Activated T-helper 9 cell treated with anti-CD3 and anti-CD28 coated beads, Interleukin-2, amount 50 U/mL, for 16 hours (primary cell): ENCODE results near the gene WDR12.
"Not testable (repeated sequence)": the region's sequence is repeated elsewhere in the genome, so short reads cannot be mapped to it uniquely, and the experiment has no call there.

Experiments used
- DNase-seq: peaks from one replicate; pipeline ENCODE4 v3.0.0-alpha.2; 2020; ENCODE audit warnings: low read depth

Gene WDR12

DNA sequence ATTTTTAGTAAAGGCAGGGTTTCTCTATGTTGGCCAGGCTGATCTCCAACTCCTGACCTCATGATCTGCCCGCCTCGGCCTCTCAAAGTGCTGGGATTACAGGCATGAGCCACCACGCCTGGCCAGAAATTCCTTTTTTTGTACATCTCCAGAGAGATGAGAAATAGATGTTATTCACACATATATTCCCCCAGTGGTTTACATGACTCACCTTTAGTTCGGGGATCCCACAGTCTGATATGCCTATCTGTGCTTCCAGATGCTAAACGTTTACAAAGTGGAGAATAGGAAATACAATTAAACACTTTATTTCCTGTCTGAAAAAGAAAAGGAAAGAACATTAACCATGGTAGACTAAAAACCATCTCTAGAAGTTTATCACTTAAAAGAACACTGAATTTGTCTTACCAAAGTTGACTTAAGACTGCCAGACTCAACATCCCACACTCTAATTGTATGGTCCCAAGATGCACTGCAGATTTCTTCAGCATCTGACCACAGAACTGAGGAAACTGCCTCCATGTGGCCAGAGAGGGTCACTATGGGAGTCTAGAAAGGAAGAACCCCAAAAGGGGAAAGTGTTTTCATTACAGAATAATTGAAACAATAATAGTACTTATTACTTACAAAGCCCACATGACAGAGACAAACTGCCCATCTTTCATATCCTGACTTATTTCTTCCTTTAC lies 27.3 kb downstream of the WDR12 start:
- no peak for DNase-seq

DNA sequence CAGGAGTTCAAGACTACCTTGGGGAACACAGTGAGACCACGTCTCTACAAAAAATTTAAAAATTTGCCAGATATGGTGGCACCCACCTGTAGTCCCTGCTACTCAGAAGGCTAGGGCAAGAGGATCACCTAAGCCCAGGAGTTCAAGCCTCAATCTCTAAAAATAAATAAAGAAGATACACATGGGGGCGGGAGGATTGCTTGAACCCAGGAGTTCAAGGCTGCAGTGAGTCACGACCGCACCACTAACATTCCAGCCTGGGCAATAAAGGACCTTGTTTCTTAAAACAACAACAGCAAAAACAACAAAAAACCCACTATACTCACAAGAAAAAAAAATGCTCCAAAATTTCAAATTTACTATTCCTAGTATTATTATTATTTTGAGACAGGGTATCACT lies 29.9 kb downstream of the WDR12 start:
- DNase-seq = no peak

DNA sequence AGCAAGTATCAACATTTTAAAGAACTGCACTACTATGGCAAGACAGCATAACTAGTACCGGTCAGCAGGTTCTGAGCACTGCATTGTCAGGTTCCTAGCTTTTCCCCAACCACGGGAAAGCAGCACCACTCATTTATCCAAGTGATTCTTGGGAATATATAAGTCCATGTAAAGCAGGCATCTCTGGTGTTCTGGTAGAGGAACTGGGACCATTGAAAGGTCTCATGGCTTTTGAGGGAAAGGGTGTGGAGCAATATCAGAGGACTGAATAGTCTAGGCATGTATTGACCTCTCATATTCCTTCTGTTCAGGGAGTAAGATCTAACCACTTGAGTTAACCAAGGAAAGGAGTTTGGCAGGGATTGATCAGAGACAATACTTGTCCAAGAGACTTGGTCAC lies 33.8 kb downstream of the WDR12 start:
- DNase-seq = no peak

DNA sequence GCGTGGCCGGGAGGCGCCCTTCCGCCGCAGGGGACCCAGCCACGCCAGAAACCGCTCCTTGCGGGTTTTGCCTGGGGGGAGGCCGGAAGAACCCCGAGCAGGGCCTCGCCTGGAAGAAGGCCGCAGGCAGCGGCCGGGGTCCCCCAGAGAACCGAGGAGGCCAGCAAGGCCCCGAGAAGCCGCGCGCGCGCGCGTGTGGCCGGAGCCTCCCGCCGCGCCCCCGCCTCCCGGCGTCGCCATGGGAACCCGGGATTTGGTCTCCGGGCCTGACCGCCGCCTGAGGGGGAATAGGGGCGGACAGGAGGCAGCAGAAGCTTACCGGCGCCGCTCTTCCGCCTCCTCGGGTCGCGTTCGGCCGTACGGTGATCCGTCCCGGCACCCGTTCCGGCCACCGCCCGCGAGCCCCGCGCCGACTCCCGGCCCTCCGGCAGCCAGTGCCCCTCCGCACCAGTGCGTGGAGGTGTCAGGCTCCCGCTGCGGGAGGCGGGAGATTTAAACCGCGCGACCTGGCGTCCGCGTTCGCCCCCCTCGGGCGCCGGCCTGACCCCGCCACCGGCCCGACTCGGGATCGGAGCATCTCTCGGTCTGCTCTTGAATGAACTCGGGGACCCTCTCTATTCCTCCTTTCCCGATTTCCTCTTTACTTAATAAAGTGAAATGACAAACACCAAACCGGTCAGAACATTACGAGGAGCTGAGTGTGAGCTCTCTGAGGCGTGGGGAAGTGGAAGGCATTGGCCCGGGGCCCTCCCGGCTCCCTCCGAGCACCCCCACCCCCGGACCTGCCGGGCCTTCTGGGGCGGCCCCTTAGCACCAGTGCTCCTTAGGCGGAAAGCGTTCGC lies 40.0 kb downstream of the WDR12 start, which contains the start of gene ICA1L:
TSS of gene ICA1L (minus strand) at position 467 of the 842 bp plus-strand sequence. CDS start 42,757 bp downstream, outside the sequence.
- DNase-seq = peak; percentile 37

DNA sequence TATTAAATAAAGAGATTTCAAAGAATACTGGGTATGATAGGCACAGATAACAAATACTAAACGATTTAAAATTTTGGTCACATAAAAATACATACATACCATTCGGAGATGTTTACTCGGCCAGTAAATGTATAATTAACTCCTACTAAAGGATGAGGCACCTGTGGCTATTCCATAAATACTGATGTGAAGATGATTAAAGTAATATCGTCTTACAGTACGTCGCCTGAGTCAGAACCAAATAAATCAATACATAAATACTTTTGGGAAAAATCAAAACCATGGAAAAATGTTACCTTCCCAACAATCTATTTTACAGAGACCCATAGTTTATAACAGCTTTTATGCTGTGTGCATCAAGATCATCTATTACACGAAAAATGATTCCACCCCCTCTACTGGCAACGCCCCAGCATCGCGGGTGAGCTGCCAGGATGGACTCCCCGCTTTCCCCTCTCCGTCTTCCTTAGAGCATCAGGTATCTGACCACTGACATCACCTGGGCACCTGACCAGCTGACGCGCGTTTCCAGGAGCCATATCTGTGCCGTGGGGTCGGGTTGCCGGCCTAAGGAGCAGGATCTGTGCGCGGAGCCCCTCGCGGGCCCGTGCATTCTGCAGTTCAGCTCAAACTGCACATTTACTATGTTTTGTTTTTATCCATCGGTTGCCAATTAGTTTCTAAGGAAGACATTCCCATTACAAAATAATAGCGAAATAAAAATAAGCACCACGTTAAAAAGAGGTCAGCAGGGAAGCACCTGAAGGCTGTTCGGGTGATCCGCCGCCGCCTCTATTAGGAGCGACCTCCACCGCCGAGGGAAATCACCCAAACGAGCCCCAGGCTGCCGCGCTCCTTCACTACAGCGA lies 40.8 kb downstream of the WDR12 start:
- peak; percentile 41 for DNase-seq

DNA sequence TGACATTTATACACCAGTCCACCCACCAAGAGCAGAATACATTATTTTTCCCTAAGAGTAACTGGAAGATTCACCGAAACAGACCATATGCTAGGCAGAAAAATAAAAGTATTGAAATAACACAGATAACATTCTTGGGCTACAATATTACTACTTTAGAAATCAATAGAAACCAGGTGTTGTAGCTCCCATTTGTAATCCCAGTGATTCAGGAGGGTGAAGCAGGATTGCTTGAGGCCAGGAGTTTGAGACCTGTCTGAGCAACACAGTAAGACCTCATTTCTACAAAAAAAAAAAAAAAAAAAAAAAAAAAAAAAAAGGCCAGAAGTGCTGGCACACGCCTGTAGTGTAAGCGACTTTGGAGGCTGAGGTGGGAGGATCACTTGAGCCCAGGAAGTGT lies 49.5 kb downstream of the WDR12 start:
- no peak for DNase-seq

DNA sequence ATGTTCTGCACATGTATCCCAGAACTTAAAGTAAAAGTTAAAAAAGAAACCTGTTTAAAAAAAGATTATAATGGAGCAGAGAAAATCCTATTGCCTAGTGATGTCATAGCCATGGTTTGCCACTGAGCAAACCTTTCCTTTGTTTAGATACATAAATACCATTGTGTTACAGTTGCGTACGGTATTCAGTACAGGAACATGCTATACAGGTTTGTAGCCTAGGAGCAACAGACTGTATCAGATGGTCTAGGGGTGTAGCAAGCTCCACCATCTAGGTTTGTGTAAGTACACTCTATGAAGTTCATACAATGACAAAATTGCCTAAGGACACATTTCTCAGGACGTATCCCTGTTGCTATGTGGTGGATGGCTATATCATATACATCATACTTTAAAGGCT lies 52.9 kb downstream of the WDR12 start:
- DNase-seq = no peak

DNA sequence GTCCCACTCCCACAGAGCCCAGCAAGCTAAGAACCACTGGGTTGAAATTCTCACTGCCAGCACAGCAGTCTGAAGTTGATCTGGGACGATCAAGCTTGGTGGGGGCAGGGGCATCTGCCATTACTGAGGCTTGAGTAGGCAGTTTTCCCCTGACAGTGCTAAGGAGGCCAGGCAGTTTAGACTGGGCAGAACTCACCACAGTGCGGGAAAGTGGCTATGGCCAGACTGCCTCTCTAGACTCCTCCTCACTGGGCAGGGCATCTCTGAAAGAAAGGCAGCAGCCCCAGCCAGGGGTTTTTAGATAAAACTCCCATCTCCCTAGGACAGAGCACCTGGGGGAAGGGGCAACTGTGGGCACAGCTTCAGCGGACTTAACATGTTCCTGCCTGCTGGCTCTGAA lies 62.1 kb downstream of the WDR12 start:
- DNase-seq = not testable (repeated sequence)

DNA sequence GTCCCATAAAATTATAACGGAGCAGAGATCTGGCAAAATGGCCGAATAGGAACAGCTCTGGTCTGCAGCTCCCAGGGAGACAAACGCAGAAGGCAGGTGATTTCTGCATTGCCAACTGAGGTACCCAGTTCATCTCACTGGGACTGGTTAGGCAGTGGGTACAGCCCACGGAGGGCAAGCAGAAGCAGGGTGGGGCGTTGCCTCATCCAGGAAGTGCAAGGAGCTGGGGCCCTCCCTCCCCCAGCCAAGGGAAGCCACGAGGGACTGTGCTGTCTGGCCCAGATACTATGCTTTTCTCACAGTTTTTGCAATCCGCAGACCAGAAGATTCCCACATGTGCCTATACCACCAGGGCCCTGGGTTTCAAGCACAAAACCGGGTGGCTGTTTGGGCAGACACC lies 62.7 kb downstream of the WDR12 start:
- no peak for DNase-seq

DNA sequence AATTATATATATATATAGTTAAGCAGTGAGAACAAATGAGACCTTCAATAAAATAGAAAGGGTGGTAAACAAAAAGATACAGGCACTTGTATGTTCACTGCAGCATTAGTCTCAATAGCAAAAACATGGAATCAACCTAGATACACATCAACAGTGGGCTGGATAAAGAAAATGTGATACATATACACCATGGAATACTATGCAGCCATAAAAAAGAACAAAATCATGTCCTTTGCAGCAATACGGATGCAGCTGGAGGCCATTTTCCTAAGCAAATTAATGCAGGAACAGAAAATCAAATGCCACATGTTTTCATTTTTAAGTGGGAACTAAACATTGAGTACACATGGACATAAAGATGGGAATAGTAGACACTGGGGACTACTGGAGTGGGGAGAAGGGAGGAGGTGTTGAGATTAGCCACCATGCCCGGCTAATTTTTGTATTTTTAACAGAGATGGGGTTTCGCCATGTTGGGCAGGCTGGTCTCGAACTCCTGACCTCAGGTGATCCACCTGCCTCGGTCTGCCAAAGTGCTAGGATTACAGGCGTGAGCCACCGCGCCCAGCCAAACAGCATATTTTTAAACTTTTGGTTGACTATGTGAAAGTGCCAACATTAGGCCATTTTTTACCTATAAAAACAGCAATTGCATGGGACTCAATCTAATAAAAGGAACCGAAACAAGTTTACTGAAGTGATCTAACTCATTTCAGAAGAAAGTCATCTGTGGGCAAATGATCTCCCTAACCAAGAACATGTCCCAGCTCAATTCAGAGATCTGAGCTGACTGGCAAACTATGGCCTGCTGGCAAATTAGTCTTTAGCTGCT lies 63.6 kb downstream of the WDR12 start:
- no peak for DNase-seq

DNA sequence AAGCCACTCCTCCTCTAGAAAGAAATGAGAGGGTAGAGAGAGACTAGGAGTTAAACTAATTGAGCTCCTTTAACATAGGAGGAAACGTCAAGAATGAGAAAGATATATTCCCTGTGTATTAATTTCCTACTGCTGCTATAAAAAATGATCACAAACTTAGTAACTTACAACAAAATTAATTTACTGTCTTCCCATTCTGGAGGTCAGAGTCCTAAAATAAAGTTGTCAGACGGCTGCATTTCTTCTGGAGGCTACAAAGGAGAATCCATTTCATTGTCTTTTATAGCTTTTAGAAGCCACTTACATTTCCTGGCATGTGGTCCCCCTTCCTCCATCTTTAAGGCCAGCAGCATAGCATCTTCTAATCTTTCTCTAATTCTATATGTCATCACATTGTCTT lies 66.8 kb downstream of the WDR12 start:
- DNase-seq = no peak

DNA sequence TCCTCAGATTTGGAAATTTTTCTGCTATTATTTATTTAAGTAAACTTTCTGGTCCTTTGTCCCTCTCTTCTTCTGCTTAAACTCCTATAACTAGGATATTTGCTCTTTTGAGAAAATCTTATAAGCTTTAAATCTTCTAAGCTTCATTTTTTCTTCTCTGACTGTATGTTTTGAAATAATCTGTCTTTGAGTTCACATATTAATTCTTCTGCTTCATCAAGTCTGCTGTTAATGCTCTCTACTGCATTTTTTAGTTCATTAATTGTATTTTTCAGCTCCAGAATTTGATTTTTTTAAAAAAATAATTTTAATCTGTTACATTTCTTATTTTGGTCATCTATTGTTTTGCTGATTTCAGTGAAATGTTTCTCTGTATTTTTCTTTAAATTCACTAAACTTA lies 68.8 kb downstream of the WDR12 start:
- no peak for DNase-seq

DNA sequence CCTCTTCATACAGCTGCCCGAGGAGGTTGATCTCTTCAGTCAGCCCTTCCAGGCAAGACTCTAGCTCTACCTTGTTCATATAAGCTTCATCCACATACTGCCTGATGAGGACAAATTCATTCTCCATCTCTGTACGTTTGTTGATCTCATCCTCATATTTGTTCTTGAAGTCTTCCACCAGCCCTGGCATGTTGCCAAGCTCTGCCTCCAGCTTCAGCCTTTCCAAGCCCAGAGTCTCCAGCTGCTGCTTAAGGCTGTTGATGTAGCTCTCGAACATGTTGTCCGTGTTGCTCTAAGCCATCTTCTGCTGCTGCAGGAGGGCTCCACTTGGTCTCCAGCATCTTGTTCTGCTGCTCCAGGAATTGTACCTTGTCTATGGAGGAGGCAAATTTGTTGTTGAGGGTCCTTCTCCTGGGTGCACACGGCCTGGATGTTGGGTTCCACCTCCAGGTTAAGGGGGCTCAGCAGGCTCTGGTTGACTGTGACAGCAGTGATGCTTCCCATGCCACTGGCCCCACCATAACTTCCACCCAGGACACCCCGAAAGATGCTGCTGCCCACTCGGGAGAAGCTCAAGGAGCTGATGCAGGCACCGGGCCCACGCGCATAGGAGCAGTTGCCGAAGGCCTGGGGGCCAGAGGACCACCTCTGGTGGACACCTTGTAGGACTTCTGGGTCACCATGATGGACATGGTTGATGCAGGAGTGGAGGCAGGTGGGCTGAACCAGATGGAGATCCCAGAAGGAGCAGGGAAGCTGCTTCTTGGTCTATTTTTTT lies 70.2 kb downstream of the WDR12 start:
- DNase-seq = no peak

DNA sequence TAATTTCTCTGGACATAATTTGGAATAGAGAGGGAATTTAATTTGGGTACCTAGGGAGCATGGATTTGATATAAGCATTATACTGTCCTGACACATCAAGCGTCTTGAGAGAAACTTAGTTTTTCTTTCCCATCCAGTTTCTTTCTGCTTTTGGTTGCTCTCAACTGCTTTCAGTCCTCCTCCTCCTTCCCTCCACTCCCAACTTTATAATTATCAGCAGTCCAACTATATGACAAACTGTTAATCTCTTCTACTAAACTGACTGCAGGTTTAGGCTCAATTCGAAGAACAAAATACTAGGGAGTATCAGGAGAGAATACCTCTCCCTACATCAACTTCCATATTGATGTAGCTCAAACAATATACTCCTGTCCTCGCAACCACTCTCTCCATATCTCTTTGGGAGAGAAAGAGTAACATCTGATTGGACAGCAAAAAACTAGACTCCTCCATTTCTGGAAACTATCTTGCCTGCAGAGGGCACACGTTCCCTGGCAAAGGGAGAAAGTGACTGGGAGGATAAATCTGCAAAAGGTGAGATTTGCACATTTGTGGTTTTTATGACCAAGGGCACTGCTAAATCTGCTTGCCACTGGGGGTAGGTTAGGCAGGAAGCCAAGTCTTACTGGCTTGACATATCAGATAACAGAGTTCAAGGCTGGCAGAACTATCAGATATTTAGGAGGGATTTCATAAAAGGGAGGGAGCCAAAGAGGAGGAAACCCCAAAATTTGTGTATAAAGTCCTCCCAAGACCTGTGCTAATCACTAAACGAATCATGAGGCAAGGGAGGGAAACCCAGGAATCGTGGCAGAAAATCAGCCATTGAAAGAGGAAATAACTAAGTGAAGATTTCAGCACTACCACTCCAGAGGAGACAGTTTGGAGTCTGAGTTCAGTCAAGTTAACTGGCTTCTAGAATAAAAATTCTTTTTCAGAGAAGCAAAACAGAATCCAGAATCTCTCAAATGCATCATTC lies 79.9 kb downstream of the WDR12 start:
- DNase-seq = no peak

DNA sequence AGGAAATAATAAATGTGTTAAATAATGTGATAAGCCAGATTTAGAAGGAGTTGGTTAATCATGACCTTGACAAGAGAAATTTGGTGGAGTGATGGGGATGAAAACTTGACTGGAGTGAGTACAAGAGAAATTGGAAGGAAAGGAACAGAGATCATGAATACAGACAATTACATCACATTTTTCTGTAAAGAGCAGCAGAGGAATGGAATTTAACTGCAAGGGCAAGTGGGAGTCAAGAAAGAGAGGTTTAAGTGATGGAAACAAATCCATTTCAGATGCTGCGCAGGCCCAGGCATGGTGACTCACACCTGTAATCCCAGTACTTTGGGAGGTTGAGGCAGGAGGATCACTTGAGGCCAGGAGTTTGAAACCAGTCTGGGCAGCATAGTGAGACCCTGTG lies 86.6 kb downstream of the WDR12 start:
- DNase-seq = no peak
